ENCODE data around the gene TACC3.

TACC3 gene

DNA sequence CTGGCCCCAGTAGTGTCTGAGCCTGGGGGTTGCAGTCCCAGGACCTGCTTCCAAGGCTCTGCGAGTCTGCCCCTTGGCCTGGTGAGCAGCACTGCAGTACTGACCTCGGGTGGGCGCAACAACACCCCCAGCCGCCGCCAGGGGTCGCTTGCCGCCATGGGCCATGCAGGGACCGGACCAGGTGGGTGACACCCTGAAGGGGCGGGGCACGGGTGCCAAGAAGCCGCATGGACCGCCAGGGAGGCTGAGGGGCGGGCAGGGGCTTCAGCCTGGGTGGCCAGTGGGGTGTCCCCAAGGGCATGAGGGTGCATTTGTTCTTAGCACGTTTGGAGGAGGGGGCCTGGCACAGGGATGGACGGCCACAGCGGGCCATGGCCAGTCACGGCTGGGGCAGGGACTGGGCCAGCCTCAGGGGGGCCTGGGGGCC, 25.0 kb downstream of the TACC3 start:
- DNase-seq (ENCODE audit: low read depth in 2 of 2), result peak; percentile 68 to 70

DNA sequence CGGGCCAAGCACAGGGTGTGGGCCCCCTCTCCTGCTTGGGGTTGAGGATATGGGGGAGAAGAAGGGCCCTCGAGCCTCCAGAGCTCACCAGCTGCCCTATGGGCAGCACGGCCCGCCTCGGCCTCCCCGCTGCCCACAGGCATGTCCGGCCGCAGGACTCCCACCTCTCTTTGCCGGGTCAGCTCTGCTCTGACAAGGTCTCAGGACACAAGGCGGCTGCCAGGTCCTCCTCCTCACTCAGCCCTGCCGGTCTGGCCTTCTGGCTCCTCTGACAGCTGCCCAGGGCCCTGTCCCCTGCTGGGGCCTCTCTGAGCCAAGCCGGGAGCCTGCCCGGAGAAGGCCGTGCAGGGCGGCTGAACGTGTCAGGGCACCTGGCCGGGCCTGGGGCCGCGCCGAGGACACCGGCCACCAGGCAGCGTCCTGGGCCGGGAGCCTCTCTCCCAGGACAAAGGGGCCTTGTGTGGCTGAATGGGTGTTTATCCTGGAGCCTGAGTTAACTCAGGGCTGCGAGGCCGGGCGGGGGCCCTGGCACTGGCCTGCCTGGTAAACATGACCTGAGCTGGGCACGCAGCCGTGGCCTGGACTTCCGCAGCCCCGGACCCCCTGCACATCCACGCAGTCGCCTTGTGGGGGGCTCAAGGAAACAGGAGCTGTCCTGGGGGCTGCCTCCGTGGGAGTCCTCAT, 25.7 kb downstream of the TACC3 start:
- DNase-seq (ENCODE audit: low read depth in 2 of 2), result no peak

DNA sequence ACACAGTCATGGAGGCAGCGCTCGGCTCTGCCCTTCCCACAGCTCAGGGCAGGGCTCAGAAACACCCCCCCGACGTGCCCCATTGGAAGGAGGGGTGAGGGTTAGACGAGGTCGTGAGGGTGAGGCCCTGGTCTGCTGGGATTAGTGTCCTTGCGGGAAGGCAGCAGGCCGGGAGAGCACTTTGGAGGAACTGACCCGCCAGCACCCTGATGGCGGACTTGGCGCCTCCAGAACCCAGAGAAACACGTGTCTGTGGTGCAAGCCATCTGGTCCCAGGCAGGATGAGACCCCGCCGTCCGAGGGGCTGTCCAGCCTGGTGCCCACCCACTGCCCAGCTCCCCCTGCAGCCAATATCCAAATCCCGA, 26.3 kb downstream of the TACC3 start:
- DNase-seq (ENCODE audit: low read depth in 2 of 2), result no peak

DNA sequence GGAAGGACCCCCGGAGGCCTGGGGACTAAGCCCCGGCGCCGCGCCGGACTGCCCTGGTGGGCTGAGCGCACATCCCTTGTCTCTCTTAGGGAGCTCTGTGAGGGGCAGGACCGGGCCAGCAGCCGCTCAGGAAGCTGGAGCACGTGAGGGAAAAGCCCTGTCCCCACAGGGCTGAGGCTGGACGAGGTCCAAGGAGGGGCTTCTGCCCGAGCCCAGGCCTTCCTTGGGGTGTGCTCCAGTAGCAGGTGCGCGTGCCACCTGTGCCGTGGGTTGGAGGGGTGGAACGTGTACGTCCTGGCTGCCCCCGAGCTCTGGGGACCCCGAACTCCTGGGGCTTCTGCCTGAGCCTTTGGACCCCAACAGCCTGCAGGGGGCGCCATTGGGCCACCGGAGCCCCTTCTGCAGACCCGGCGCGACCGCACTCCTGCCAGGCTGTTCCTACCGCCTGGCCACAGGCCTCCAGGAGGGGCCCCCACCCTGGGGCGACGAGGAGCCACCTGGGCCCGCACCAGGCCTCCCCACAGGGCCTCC, 27.2 kb downstream of the TACC3 start:
- peak; percentile 70 to 78 for DNase-seq (ENCODE audit: low read depth in 2 of 2)

DNA sequence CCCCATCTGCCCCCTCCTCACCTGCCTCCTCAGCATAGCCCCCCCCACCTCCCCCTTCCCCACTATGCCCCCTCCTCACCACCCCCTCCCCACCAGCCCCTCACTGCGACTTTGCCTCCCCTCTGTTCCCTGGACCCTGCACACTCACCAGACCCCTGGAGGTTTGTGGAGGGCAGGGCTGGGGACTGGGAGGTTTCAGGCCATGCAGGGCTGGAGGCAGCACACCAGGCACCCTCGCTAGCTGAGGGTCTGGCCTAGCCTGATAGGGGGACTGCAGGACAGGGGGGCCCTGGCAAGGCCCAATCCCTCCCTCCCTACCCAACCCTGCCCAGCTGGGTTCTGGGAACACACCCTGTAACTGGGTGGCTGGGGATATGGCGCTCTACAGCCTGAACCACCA, 28.0 kb downstream of the TACC3 start:
- no peak for DNase-seq (ENCODE audit: low read depth in 2 of 2)

DNA sequence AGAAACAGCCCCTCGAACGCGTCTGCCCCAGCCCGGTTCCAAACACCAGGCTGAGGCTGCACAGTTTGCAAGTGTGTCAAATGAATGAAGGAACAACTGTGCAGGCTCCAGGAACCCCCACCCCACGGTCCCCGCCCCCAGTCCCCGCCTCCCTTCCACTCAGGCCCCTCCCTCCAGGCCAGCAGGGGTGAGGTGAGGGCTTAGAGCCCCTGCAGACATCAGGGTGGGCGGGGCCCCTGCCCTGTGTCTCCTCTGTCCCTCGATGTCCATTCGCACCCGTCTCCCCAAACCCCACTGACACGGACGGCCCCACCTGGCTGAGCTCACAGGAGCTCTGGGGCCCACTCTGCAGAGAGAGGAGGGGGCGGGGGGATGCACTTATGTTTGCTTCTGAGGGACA, 28.5 kb downstream of the TACC3 start:
- DNase-seq (ENCODE audit: low read depth in 2 of 2), result no peak

DNA sequence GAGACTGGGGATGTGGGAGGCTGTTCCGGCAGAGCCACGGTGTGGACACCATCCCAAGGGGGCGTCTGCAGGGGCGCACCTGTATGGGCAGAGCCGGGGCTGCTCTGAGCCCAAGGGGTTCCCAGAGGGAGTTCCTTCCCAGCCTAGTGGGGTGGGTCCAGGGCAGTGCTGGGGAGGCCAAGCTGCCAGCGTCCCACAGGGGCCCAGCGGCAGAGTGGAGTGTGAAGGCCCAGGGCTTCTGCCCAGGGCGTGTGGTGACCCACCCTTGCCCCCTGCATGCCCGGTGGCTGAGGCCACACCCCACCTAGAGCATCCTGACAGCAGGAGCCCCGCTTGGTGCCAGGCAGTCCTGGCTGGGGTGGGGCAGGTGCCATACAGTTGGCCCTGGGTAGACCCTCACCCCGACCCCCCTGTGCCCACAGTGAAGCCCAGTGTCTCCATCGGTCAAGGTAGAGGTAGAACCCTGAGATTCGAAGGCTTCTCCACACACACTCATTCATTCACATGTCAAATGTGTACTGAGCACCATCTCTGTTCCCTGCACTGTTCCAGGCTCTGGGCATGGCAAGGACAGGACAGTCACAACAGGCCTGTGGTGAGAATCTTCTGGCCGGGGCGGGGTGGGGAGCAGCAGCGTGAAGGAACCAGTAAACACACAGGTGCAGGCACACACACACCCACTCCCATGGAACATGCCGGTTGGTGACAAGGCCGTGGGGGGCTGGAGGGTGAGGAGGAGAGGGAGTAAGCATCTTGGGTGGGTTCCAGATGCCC, 29.2 kb downstream of the TACC3 start:
- no peak for DNase-seq (ENCODE audit: low read depth in 2 of 2)

DNA sequence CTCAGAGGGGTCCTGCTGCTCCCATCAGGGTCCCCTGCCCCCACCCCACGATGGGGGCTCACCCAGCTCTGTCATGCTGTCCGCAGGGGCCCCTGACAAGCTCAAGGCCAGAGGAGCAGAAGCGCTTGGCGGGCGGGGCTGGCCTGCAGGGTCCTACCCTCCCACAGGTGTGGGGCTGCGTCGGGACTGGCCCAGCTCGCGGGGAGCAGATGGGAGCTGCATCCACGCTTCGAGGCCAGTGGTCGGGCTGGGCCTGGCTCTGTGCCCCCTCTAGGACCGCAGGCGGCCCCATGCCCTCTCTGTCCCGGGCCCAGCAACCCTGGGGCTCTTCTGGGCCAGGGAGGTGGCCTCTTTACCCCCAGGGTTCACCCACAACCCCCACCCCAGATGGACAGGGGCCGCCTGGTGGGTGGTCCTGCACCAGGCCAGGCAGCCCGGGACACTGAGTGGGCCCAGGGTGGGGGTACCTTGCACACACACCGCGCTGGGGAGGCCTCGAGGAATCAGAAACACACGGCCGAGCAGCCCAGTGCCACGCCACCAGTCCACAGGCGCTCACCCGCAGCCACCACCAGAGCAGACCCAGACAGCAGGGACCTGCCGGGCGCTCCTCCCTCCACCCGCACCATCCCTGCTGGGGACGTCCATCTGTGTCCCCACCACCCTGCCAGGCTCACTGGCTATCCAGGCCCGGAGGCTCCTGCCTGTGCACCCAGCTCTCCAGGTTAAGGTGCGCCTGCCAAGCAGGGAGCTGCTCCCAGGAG, 30.0 kb downstream of the TACC3 start:
- no peak for DNase-seq (ENCODE audit: low read depth in 2 of 2)

DNA sequence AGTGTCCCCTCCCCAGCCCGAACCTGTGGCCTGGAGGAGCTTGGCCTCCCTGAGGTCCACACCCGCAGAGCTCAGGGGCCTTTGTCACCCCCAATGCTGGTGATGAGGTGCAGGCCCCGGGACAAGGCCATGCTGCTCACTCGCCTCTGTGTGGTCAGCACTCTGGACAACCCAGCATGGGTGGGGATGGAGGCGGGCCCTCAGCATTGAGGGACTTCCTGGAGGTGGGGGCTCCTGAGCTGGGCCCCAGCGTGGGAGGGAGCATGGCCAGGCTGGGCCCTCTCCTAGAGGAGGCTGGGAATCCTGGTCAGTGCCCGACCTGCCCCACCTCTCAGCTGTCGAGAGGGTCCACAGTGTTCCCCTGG, 30.6 kb downstream of the TACC3 start:
- DNase-seq (ENCODE audit: low read depth in 2 of 2), result no peak

DNA sequence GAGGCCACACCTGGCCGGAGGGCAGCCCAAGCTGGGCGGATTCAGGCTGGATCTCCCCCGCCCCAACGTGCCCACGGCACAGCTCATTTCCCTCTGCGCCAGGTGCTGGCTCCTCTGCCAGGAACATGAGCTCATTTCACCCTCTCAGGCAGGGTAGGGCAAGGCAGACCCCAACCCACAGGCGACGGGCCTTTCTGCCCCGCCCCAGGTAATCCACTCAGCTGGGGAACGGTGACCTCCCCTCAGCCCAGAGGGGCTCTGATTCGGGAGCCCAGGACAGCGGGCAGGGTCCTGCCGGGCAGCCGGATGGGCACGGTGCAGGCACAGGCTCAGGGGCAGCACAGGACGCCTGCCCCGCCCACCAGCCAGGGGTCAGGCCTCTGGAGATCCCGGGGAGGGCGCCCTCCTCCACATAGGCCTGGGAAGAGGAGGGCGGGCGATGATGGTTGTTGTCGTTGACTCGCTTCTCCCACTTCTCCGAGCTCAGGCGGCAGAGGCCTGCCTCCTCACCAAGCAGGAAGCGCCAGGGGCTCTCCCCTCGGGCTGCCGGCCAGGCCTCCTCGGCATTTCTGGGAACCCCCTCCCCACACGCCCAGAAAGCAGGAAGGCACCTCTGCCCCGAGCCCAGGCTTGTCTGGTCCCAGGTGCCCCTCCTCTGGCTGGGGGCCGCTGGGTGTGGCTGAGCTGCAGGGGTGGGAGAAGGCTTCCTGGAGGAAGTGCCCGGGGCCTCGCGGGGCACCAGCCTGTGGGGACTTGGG, 31.1 kb downstream of the TACC3 start:
- peak in 1 of 2 donors; percentile 36 for DNase-seq (ENCODE audit: low read depth in 2 of 2)

DNA sequence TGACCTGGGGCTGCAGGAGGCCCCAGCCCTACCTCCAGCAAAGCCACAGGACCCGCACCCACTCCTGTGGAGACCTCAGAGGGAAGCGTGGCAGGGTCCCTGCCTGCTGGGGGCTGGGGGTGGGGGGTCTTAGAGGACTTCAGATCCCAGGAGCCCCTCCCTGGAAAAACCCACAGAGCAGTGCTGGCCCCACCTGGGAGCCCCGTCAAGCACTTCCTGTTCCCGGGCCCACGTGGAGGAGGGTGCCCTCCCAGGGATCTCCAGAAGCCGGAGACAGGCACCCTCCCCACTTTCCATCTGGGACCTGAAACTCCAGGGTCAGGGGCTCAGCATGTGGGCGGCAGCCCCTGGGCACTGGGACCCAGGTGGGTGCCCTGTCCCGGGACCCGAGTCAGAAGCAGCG, 32.0 kb downstream of the TACC3 start:
- no peak for DNase-seq (ENCODE audit: low read depth in 2 of 2)

DNA sequence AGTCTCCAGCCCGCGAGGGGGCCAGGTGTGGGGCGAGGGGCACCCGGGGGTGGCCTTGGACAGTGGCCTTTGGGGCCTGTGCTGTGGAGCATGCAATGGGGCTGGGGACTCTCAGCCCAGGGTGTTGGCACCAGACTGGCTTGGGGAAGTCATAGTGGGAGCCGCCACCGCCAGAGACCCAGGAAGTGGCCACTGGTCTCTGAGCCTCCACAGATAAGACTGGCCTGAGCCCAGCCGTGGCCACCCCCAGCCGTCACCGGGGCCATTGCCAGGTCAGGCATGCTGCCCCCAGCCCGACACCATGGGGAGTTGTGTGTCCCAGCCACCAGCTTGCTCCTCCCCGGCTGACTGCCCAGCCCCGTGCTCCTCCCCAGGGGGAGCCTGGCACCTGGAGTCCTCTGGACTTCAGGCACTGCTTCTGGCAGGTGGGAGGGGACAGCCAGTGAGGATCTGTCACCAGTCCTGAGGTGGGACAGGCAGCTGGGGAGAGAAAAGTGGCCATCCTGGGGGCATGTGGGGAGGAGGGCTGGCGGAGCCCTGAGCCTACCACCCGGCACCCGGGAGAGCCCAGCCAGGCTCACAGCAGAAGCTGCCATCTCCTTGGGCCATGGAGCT, 32.5 kb downstream of the TACC3 start:
- no peak for DNase-seq (ENCODE audit: low read depth in 2 of 2)

DNA sequence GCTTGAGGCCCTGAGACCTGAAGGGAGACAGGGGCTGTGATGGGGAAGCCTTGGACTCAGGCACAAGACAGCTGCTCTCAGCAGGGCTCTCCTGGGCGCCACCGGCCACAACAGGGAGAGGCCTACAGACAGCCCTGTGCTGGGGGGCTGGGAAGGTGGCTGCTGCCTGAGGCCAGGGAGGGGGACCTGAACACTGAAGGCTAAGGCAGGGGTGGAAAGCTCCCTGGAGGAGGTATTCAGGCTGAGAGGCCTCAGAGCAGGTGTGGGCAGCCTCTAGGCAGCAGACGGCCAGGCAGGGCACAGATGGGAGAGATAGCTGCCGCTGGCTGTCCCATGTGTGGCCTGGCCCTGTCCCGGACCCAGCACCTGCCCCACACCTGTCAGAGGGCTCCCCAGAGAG, 33.0 kb downstream of the TACC3 start:
- no peak for DNase-seq (ENCODE audit: low read depth in 2 of 2)

DNA sequence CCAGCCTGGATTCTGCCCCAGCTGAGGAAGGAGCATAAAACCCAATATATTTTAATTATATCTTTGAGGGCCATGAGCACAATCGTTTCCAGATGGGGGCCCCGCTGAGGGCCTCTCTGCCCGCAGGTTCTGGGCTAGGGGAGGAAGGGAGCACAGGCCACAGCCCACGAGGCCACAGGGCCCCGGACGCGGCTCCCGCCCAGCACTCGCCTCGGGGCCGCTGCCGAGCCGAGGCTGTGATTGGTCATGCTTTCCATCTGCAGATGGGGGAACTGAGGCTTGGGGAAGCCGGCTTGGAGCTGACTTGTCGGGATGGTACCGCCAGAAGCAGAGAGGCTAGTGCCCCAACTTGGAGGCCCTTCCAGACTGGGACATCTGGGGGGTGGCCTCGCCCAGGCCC, 34.0 kb downstream of the TACC3 start:
- DNase-seq (ENCODE audit: low read depth in 2 of 2), result no peak

DNA sequence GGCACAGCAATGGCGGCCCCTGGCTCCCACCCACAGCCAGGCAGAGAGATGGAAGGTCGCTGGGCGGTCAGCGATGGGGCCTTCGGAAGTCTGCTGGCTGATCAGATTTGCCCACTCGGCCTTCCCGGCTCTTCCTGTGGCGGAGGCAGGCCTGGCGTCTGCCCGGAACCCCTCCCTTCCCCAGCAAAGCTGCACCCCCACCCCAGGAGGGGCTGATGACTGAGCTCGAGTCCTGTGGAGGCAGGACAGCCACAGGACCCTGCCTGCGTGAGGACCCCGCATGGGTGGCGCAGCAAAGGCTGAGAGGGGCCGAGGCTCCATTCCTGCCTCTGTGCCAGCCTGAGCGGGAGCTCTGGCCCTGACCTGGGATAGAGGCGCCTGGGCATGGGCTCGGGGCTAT, 34.8 kb downstream of the TACC3 start:
- no peak for DNase-seq (ENCODE audit: low read depth in 2 of 2)

DNA sequence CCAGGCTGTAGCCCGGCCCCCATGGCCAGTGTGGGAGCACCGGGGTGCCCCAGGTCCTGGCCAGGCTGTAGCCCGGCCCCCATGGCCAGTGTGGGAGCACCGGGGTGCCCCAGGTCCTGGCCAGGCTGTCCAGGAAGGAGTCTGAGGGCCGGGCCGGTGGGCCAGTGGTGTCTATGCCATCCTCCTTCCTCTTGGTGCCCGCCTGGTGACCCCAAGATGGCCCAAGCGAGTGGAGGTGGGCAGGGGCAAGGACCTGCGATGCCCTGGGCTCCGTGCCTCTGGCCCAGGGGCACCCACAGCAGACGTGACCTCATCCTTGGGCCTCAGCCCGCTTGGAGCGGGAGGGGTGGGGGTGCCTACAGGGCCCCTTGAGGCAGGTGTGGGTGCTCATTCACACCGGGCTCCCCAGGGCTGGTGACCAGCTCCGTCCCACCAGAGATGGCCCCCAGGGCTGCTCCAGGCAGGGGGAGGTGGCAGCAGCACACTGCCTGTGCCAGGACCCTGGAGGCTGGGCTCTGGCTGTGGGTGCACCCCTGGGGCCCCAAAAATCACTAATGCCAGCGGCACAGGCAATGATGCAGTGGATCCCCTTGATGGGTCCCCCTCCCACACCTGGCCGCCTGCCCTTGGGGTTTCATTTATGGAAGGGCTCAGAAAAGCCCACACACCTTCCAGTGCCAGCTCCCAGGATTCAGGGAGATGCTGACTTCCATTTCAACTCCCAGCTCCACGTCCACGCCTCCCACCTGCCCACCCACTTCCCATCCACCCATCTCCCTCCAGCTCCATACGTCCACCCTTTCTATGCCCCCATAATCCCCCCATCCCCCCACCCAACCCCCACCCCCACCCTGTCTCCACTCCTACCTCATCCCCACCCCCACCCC, 35.8 kb downstream of the TACC3 start:
- no peak for DNase-seq (ENCODE audit: low read depth in 2 of 2)

DNA sequence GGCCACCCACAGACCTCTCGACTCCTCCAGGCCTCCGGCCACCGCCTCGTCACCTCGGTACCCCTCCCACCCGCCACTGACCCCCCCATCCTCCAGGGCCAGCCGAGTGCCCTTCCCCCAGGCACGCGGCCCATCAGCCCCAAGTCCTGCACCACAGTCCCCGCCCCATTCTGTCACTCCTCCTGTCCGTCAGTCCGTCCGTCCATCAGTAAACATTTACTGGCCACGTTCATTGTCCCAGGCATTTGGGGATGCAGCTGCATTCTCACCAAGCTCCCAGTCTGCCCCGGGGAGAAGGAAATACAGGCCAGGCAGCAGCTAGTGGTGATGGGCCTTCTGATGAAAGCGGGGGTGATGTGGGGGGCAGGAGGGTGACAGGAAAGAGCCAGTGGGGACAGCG, 36.5 kb downstream of the TACC3 start:
- no peak for DNase-seq (ENCODE audit: low read depth in 2 of 2)

DNA sequence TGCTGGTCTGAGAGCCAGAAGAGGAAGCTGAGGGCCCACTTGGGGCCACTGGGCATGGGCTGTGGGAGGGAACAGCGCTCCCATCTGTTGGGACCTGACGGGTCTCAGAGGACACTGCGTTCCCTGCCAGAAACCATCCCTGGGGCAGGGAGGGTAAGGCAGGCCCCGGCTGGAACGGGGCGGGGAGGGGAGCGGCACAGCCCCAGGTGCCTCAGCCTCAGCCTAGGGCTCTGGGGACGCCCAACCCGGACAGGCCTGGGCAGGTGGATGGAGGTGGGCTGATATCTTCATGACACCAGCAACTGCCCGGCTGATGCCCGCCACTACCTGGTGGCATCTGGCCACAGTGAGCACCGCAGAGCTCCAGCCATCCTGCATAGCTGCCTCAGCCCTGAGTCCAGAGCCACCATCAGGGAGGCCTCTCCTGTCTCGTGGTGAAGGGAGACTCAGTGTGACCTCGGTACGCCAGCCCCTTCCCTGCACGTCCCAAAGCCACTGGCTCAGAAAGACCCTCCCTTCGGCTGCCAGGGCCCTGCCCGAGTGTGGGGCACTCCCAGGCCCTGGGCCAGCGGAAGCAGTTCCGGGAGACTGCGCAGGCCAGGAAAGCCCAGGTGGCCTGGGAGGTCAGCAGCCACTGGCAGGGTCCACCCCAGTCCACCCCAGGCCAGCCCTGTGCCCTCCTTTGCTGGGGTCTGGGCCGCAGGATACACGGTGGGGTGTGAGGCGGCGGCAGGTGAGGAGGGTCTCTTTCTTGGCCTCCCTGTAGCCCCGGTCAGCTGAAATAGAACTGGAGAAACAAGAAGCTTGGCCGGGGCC, 37.2 kb downstream of the TACC3 start:
- no peak for DNase-seq (ENCODE audit: low read depth in 2 of 2)

DNA sequence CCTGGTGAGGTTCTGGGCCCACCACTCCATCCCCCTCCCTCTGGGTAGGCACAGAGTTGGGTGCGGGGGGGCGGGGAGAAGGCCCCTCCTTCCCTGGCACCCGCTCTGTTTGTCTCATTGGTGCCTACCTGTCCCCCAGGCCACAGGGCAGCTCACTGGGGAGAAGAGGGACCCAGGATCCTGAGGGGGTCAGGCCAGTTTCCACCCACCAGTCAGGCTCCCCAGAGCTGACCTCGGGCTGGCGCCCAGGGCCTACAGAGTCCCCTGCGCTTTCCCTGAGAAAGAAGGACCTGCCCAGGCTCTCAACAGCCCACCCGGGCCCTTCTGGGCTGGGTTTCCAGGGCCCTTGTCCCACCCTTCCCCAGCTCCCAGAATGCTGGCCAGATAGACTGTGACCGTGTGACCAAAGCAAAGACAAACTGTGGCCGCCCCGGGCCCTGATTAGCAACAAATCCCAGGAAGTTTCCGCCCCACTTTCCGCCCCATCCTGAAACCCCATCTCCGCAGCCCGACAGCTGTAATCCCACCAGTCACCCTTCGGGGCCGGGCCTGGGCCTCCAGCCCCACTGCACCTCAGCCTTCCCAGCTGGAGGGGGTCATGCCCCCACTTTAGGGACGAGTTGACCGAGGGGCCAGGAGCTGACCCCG, 38.0 kb downstream of the TACC3 start:
- DNase-seq (ENCODE audit: low read depth in 2 of 2), result no peak
